ENCODE results near the gene ITPR3.
A peak's percentile ranks its signal among the peaks of the same experiment; 100 is the strongest.

ITPR3 gene

DNA sequence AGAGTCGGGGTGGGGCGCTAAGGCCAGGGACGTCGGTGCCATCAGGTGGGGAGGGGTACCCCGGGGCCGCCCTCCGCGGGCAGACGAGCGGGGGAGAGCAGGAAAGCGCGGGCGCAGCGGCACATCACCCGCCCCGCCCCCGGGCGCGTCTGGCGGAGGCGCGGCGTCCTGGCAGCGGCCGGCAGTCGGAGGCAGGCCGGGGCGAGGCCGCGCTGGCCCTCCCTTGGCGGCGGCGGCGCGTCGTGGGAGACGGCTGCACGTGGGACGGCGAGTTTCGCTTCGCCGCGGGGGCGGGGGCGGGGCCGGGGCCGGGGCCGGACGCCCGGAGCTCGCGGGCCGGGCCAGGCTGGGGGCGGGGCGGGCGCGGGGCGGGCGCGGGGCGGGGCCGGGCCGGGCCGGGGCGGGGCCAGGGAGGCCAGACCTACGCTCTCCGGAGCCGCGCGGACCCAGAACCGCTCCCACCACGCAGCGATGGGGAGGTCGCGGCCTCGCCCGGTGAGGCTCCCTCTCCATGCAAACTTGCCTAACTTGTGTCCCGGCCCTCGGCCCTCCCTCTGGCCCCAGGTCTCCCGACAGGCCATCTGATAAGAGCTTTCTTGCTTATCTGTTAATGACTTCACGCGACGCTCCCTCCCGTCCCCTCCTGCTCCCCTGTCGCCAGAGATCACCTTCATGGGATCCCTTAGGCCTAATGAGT, 12.5 kb downstream of the ITPR3 start:
- peak in 36 of 56 donors; percentile 8 to 80 (median 30) for DNase-seq

DNA sequence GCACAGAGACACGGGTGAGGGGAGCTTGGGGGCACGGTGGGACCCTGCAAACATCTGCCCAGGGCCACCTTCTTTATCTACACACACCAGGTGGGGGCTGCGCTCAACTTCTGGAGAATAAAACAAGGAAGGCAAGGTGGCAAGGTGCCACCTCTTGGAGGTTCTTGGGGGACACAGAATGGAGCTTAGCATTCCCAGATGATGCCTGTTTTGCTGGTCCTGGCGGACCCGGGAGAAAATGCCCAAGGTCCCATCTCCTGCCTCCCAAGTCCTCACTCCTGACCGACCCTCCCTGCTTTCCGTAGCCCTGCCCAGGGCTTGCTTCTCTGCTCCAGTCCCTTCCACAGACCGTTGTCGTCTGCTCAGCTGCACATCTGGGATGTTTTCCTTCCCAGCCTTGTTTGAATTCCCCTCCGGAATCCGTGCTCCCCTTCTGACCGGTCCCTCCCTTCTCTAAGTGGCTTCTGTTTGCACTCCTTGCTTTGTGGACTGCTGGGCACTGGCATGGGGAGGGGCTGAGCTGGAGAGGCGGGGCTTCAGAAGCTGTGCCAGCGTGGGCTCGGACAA, 13.1 kb downstream of the ITPR3 start:
- no peak for DNase-seq

DNA sequence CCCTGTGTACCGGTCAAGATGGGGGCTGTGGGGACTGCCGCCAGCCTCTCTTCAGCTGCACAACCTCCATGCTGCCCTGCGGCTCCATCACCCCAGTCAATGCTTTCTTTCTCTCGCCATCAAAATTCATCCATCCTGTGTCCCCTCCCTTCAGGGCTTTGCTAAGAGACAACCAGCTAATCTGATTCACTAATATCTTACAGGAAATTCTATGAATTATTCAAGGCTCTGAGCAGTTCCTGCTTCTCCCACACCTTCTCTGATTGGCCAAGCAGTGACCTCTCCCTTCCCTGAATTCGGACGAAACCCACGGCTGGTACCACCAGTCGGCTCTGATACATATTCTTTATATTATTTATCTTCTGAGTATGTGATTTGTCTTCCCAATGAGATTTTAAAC, 13.8 kb downstream of the ITPR3 start:
- DNase-seq: no peak

DNA sequence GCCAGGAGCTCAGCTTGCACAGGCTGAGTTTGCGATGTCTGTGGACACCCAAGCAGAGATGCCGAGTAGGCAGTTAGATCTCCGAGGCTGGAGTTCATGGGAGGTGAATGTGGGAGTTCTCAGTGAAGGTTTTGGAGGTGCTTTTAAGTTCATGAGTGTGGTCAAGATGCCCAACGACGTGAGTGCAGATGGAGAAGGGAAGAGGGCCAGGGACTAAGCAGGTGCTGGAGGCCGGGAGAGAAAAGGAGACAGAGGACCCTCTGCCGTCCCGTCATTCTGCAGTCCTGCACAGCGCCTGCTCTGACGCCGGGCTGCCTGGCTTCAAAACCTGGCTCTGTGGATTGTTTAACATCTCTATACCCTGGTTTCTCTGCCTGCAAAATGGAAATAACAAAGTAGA, 15.5 kb downstream of the ITPR3 start:
- no peak for DNase-seq

DNA sequence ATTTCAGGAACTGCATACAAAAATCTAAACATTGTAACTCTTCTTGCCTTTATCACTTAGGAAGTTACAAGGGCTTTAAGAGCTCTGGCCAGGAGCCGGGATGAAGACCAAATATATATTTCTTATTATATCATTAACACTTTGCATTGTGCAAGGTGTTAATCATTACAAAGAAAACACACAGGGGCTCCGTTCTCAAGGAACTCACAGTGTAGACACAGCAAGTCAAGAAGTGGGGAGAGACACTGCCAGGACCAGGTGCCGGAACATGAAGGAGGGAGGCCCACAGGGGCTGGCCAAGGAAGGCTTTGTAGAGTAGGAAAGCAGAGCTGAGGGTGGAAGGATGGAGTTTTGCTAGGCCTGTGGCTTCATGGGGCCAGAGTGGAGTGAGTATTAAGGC, 17.4 kb downstream of the ITPR3 start:
- DNase-seq: no peak

DNA sequence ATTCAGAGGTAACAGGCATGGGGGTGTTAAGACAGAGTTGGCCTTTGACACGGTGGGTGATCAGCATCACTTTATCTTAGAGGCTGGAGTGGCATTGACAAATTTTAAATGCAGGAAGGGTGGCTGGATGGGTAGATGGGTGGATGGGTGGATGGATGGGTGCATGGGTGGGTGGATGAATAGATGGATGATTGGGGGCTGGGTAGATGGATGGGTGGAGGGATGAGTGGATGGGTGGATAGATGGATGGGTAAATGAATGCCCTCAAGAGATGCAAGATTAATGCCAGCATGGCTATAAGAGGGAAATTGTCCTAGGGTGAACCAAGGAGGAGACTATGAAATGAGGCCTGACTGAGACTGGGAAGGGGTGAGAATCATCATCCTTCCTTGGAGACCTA, 18.4 kb downstream of the ITPR3 start:
- DNase-seq: no peak

DNA sequence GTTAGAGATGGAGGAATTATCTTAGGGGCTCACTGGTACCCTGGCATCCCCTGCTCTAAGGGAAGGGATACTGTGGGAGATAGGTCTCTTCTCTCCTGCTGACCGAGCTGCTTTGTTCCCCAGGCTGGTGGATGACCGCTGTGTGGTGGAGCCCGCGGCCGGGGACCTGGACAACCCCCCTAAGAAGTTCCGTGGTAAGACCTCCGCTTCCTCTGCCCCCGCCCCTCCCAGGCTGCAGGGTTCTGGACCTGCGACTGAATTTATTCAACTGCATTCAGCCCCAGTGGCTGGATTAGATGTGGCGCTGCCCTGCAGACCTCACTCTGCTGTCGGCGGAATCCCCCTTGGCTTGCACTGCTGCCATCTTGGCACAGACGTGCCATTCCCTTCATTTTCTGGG, 19.2 kb downstream of the ITPR3 start:
- no peak for DNase-seq

DNA sequence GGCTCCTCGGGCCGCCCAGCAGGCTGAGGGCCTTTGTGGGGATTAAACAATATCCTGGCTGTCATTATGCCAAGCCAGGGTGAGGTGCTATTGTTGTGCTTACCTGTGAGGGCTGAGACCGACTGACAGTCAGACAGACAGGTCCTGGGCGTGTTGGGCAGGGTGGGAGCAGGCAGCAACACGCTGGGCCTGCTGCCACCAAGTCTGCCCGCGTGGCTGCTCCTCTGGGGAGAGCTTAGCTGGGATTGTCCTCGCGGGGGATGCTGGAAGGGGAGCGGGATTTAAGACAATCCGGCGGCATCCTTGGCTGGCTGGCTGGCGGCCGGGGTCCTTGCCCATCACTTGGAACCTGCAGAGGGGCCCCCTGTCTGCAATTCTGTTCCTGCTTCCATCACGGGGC, 20.0 kb downstream of the ITPR3 start:
- DNase-seq: no peak

DNA sequence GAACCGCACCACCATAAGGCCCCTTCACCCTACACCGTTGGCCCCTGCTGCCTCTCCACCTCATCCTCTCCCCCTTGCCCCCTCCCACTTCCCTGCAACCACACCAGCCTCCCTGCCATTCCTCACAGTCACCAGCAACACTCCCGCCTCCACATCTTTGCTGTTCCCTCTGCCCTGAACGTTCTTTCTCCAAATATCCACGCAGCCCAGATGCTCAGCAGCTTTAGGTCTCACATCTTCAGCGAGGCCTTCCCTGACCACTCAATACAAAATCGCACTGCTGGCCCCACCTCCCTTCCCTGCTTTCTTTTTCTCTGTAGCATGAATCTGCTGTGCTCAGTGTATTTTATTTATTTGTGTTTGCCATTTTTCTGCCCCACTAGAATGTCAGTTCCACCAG, 20.5 kb downstream of the ITPR3 start:
- no peak for DNase-seq

DNA sequence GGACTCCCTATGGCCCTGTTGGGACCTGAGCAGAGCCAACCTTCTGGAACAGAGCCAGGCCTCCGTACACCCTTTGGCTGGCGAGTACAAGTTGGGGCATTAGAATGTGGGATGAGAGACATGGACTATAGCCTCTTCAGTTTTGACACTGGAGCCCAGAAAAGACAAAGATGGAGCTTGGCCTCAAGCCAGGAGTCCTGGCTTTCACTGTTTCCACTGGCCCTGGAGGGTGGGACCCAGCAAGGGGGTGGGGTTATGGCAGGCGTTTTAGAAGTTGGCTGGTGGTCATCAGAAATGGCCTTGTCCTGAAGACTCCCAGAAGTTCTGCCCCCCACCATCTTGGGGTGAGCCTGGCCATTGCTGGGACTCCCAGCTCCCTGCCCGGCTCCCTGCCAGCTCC, 21.8 kb downstream of the ITPR3 start:
- DNase-seq: no peak

DNA sequence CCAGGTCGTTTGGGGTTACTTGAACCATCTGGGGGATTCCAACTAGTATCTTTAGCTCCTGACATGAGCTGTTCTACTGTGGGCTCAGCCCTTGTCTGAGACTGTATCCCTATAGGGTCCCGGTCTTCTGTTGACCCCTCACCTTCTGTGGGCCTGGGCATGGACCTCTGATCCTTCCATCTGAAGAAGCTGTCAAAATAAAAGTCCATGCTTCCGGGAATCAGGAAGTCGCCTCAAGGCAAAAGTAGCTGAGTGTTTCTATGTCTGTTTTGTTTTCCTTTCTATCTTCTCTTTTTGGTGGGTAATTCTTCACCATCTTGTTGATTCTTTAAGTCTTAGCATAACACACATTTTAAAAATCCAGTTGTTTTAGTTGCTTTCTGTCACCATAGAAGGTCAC, 30.3 kb downstream of the ITPR3 start:
- no peak for DNase-seq

DNA sequence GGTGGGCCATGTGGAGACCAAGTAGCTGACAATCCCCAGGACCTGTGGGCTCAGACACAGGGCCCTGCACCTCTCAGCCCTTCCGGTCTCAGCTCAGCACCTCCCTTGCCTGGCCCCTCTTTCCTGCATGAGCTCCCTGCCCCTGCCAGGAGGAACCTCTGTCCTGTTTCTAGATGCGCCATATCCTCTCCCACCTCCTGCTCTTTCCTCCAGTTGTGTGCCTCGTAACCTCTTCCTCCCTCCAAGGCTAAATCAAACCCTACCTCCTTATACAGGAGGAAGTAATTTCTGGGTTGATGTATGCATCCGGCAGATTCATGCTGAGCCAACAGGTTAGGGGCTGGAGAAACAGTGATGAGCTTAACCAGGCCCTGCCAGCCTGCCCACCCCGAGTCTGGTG, 30.9 kb downstream of the ITPR3 start:
- DNase-seq: no peak

DNA sequence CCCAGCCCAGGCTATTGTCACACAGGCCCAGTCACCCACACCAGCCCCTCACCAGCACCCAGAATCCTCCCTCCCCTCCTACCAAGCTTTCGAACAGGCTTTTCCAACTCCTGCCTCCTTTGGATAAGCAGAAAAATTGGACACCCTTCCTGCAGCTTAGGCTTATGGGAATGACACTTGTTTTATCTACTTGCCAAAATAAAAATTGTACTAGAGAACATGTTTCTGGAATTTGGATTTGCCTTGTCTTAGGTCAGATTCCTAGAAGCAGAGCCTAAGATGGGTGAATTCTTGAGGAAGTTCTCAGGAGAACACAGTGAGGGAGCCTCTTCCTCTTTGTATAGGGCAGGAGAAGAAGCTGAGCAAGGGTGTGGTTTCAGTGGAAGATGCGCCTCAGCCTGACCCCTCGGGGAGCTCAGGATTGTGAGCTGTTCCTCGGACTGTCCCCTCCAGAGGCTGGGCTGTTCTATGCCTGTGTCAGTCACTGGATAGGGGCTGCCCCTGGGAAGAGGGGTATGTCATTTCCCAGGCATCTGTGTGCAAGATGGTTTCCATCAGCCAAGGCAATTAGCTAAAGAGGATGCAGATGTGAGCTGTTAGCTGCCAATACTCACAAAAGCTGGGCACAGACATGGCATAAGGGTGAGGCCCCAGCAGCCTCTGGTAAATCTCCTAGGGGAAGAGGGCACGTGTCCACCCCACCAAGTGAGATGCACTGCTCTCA, 33.9 kb downstream of the ITPR3 start:
- DNase-seq: no peak

DNA sequence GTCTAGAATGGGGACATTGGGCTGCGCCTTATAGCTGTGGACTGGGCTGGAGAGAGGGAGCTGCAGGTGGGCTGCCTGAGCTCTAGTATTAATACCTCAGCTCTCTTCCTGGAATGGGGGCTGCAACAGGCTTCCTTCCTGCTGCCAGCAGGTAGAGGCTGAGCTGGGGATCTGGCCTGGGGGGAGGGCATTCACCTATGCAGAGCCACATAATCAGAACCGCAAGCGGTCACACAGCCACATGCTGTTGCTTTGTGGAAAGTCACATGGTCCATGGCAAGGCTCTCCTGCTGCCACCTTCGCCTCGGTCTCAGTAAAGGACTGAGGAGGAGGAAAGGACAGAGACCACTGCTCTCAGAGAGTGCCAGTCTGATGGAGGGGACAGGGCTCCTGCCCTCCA, 35.7 kb downstream of the ITPR3 start:
- DNase-seq: no peak

DNA sequence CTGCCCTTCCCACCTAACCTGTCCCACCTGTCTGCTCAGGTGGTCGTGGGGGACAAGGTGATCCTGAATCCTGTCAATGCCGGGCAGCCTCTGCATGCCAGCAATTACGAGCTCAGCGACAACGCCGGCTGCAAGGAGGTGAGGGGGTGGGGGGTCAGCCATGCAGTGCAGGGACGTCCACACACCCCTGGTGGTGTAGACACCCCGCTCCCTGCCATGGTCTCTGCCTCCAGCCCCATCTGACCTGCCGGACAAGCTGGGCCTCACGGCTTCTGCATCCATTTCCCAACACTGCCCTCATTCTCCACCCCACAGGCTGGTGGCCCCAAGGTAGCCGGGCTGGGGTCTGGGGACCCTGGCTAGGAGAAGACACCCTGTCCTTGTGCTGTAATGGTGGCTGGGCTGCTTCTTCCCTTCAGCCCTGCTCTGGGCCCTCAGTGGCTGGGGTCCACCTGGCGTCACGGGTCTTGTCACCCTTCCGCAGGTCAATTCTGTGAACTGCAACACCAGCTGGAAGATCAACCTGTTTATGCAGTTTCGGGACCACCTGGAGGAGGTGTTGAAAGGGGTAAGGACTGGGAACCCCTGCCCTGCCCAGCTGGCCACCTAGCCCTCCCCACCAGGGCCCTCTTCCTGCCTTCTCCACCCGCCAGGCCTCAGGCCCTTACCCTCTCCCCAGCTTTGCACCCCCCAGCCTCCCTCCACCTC, 38.0 kb downstream of the ITPR3 start:
- DNase-seq: no peak

DNA sequence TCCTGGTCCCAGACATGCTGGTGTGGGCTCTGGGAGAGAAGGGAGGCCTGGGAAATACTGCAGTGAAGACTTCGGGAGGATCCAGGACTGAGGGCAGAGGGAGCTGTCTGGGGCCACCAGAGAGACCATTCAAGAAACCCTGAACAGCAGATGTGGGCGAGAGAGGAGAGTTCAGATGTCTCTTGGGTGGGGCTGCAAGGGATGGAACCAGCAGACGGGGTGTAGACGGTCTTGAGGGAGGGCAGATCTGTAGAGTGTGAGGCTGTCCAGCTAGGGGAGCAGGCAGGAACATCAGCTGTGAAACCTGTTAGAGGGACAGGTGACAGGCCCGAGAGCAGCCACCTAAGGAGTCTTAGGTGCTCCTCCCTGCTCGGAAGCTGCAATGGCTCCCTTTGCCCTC, 38.9 kb downstream of the ITPR3 start:
- DNase-seq: no peak

DNA sequence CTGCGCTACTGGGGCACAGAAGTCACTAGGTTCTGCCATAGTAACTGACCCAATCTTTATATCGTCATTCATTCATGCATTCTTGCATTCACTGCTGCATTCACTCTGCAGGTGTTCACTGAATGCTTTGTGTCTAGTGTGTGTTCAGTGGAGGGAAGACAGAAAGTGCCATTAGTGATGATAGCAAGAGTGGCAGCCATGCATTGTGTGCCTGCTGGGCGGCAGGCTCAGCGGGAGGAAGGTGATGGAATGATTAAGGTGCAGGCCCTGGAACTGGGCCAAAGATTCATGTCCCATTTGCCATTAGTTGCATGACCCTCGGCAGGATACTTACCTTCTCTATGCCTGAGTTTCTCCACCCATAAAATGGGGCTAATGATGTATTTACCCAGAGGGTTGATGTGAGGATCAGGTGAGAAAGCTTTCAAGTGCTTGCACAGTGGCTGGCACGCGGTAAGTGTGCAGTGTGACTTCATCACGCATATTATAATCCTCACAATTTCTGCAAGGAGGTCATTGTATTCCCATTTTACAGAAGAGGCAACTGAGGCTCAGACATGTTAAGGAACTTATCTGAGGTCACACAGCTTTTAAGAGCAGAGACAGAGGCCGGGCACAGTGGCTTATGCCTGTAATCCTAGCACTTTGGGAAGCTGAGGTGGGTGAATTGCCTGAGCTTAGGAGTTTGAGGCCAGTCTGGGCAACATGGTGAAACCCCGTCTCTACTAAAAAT, 40.1 kb downstream of the ITPR3 start:
- no peak for DNase-seq

DNA sequence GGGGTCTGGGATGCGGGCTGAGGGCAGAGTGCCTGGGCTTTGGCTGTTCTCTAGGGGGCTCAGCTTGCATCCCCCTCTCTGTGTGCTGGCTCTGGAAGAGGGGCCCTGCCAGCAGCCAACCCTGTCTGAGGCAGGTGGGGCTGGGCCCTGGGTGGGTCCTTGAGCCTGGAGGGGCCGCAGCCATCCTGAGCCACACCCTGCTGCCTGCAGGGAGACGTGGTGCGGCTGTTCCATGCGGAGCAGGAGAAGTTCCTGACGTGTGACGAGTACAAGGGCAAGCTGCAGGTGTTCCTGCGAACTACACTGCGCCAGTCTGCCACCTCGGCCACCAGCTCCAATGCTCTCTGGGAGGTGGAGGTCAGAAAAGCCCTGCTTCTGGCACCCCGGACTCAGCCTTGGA, 41.2 kb downstream of the ITPR3 start:
- DNase-seq: no peak

DNA sequence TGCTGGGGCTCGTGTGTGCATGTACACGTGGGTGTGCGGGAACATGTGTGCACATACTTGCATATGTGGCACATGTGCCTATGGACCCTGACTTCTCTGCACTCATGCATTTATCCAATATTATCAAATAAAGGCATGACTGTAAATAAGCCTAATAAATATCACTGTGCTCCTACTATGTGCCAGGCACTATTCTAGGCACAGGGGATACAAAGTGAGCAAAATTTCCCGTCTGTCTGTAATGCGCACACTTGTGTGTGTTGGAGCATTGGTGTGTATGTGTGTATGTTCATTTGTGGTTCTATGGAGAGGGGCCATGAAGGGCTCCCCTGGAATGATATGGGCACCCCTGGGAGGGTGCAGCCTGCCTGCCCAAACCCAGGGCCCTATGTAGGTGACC, 41.9 kb downstream of the ITPR3 start:
- DNase-seq: no peak

DNA sequence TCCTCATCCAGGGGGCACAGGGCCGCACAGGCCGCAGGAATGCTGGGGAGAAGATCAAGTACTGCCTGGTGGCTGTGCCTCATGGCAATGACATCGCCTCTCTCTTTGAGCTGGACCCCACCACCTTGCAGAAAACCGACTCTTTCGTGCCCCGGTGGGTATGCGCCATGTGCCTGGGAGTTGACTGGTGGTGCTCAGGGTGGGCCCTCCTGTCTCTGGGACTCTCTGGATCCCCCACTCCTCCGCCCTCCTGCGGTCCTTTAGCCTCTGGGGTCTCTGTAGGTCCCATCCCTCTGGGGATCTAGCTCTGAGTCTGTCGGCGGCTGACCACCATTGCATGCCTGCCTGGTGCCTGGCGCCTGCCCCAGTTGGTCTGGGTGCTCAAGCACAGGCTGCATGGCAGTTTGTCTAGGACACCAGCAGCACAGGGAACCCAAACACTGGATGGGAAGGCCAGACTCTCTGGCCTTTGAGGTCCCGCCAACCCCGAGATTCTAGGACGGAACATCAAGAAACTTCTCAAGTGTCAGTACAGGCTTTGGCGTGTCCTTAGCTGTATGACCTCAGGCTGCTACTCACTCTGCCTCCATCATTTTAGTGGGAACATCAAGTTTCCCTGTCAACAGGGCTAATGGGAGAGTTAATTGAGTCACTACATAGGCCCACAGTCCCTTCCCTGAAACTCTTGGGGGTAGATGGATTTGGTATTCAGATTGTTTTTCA, 42.8 kb downstream of the ITPR3 start:
- DNase-seq: no peak

DNA sequence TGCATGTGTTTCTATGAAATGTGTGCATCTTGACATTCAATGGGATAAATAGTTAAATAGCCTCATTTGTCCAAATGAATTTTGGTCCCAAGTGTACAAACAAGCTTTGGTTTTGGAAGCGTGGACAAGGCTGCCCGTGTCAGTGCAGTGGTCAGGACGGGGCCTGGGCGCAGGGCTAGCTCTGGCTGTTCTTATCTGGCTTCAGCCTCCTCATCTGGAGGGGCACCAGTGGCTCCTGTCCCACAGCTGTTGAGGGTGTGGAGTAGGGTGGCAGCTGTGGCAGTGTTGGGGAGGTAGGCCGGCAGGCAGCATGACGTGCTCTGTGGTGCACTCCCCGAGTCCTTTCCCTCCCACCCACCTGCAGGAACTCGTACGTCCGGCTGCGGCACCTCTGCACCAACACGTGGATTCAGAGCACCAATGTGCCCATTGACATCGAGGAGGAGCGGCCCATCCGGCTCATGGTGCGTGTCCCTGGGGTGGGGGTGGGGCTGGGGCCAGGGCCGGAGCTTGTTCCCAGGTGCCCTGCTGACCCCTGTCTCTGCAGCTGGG, 43.5 kb downstream of the ITPR3 start:
- no peak for DNase-seq
